Esophagus muscularis mucosa (tissue), 4 donors: Measurements from ENCODE around the gene CAMKK2.

Experiments
- CTCF ChIP-seq, 3 experiments: fragments of 200-600 bp in 2 of 3; fragments of 450-650 bp in 1 of 3; sonication (generic) in 2 of 3; IDR thresholded peaks; one replicate each; pipeline ENCODE4 v1.5.1; 2017 to 2019; ENCODE audit warnings: antibody characterized with exemption in 3 of 3, mild to moderate bottlenecking in 2 of 3, moderate library complexity in 1 of 3
- EP300 ChIP-seq: sonication (generic); formaldehyde crosslinking; IDR thresholded peaks from one replicate; pipeline ENCODE4 v1.6.1; 2017; ENCODE audit warnings: antibody characterized with exemption
- POLR2A ChIP-seq: fragments of 450-650 bp; IDR thresholded peaks from one replicate; pipeline ENCODE4 v1.6.1; 2017; ENCODE audit warnings: antibody characterized with exemption, moderate library complexity, mild to moderate bottlenecking, low read depth
- POLR2AphosphoS5 ChIP-seq, 2 donors: sonication (generic); formaldehyde crosslinking; IDR thresholded peaks; one replicate each; pipeline ENCODE4 v1.6.1; 2017; ENCODE audit warnings: antibody characterized with exemption in 2 of 2

DNA sequence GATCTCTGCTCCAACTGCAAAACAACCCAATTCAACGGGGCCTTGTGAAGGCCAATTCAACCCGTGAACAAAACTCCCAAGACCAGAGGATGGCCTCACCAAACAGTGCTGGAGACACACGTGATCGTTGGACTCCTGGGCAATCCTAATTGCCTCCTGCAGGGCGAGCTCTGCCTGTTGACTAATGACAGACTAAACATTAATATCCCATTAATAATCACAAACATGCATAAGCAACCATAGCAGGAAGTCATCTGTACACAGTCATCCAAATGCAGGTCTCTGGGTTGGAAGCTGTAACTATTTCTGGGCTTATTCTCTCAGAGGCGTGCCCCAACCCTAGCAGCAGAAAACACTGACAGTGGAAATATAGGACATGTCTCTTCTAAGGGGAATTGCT lies 34.7 kb upstream of the CAMKK2 start:
- TF ChIP-seq CTCF (IDR thresholded peaks at IDR 0.05) (no peak), POLR2AphosphoS5 (IDR thresholded peaks at IDR 0.05) (no peak), POLR2A (no peak), EP300 (no peak)
